Activated T-cell treated with anti-CD3 and anti-CD28 coated beads, Interleukin-2, amount 50 U/mL, for 72 hours (primary cell): ENCODE data around the gene TNFAIP1. TPM values are rescaled to one million over a fixed set of nuclear protein-coding genes. Genes with fewer than 3 reads are reported as not detected.
A peak's percentile ranks its signal among the peaks of the same experiment; 100 is the strongest.

Source experiments
- ATAC-seq, 2 donors: fragments of 150-1000 bp; cut with Tn5 transposase; replicated peaks in 1 of 2; 2 replicates each; pipeline ENCODE4 v1.10.0; 2021; ENCODE audit warnings: moderate library complexity in 2 of 2, mild to moderate bottlenecking in 1 of 2
- DNase-seq, 2 donors: peaks; one replicate each; pipeline ENCODE4 v3.0.0; 2021 to 2022; ENCODE audit warnings: mixed read lengths in 1 of 2
- H3K27ac Mint-ChIP-seq: one replicate; pipeline ENCODE4 v1.8.0; 2022; ENCODE audit warnings: mild to moderate bottlenecking, moderate library complexity, mixed read lengths
- H3K27me3 Mint-ChIP-seq: one replicate; pipeline ENCODE4 v1.8.0; 2022; ENCODE audit warnings: low read depth, mixed read lengths
- H3K36me3 Mint-ChIP-seq, 2 donors: one replicate each; pipeline ENCODE4 v1.8.0; 2022; ENCODE audit warnings: mixed read lengths in 2 of 2, mild to moderate bottlenecking in 1 of 2; ENCODE audit not compliant: insufficient read depth in 2 of 2
- H3K4me1 Mint-ChIP-seq: one replicate; pipeline ENCODE4 v1.8.0; 2022; ENCODE audit warnings: low read depth, mixed read lengths
- H3K4me3 Mint-ChIP-seq, 2 donors: one replicate each; pipeline ENCODE4 v1.8.0; 2022; ENCODE audit warnings: mild to moderate bottlenecking in 2 of 2, mixed read lengths in 2 of 2, moderate library complexity in 2 of 2
- H3K9me3 Mint-ChIP-seq, 2 donors: one replicate each; pipeline ENCODE4 v1.8.0; 2022; ENCODE audit warnings: mixed read lengths in 2 of 2
- total RNA-seq, 2 donors: library from RNA; stranded (reverse); gene quantifications; one replicate each; pipeline ENCODE4 v1.2.3, GENCODE V29; 2022

Gene TNFAIP1
- total RNA-seq, 2 donors from 2014 or later: 20.9 to 22.1 TPM

- Mint-ChIP-seq H3K27ac (no peak overlapping the region), H3K4me1 (peaks cover 6% of the 10 kb centered on the region), H3K9me3 (no peaks in the 10 kb centered on the region), H3K4me3 (no peak overlapping the region), H3K36me3 (peaks cover 2 to 4% of the 10 kb centered on the region in 2 donors), H3K27me3 (no peaks in the 10 kb centered on the region)
- ATAC-seq: no peak
- DNase-seq: no peak
Observed at GRCh38 chr17:28363186-28363585, 27.6 kb downstream of the TNFAIP1 start.

- DNase-seq (no peak), ATAC-seq (no peak)
- Mint-ChIP-seq H3K4me1 (no peaks in the 10 kb centered on the region), H3K27me3 (no peaks in the 10 kb centered on the region), H3K9me3 (no peaks in the 10 kb centered on the region), H3K36me3 (peaks cover 2 to 4% of the 10 kb centered on the region in 2 donors), H3K4me3 (no peak overlapping the region), H3K27ac (no peak overlapping the region)
Observed at GRCh38 chr17:28363776-28364650, 28.5 kb downstream of the TNFAIP1 start.

DNA sequence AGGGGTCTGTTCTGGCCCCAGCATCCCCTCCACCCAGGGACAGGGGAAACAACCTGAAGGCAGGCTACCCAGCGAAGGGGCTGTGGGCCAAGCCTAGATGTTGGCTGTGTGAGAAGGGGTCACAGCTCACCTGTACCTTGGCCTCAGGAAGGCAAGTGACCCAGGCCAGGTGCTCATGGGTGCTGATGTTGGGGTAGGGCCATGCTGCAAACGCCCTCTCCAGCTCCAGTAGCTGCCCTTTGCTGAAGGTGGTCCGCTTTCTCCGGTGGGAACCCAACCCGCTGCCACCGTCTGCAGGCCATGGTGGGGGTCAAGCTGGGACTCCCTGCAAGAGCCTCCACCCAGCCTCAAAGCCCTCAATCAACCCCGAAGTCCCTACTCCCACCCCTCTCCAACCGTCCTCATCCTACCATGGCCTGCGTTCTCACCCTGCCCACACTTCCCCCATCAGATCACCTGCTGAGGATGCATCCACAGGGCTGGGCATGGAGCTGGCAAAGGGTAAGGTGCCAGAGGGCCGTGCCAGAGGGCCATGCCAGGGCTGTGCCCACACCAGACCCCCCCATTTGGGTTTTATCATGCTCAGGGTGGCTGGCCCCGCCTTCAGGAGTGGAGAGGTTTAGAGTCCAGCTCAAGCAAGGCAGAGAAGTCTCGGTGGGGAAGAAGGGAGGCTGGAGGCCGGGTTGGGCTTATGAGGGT, 29.3 kb downstream of the TNFAIP1 start, which contains the start of gene SEBOX:
Gene SEBOX, minus strand, starts transcription at position 535 of the 699 bp plus-strand sequence. Its CDS starts 48 bp downstream, at position 487.
- no peaks in the 10 kb centered on the region for H3K9me3 Mint-ChIP-seq
- H3K27ac Mint-ChIP-seq: no peak within 1 kb of the TSS
- H3K27me3 Mint-ChIP-seq: no peaks in the 10 kb centered on the region
- H3K36me3 Mint-ChIP-seq: peaks cover 0 to 3% of the 10 kb centered on the region in 2 donors
- H3K4me3 Mint-ChIP-seq: no peak within 1 kb of the TSS
- ATAC-seq (no peak), DNase-seq (no peak)
- no peaks in the 10 kb centered on the region for H3K4me1 Mint-ChIP-seq

GRCh38 chr17:28365487-28365886, 29.9 kb downstream of the TNFAIP1 start:
- Mint-ChIP-seq H3K4me3 (no peak overlapping the region), H3K9me3 (no peaks in the 10 kb centered on the region), H3K27me3 (no peaks in the 10 kb centered on the region), H3K27ac (no peak overlapping the region), H3K4me1 (no peaks in the 10 kb centered on the region), H3K36me3 (peaks cover 0 to under 1% of the 10 kb centered on the region in 2 donors)
- DNase-seq (no peak), ATAC-seq (no peak)

DNA sequence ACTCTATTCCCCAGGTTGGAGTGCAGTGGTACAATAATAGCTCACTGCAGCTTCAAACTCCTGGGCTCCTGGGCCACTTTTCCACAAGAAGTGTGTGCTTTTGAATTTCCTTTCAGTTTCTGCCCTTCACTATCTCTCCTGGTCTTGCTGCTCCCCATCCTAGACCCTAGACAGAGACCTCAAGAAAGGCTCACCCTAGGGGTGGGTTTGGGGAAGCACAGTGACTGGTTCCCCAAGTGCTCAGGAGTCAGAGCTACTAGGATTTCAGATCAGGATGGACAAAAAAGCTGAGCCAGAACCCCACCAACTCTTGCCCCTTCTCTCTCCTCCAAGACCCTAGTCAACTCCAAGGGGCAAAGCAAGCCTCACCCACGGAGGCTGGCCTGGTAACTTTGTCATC, 31.0 kb downstream of the TNFAIP1 start:
- peaks cover 6% of the 10 kb centered on the region for H3K4me1 Mint-ChIP-seq
- H3K27ac Mint-ChIP-seq: no peak overlapping the region
- no peaks in the 10 kb centered on the region for H3K9me3 Mint-ChIP-seq
- no peaks in the 10 kb centered on the region for H3K27me3 Mint-ChIP-seq
- DNase-seq (no peak), ATAC-seq (no peak)
- no peaks in the 10 kb centered on the region for H3K36me3 Mint-ChIP-seq
- no peak overlapping the region for H3K4me3 Mint-ChIP-seq

- ATAC-seq: no peak
Observed at GRCh38 chr17:28367641-28368305, 32.2 kb downstream of the TNFAIP1 start.

DNA sequence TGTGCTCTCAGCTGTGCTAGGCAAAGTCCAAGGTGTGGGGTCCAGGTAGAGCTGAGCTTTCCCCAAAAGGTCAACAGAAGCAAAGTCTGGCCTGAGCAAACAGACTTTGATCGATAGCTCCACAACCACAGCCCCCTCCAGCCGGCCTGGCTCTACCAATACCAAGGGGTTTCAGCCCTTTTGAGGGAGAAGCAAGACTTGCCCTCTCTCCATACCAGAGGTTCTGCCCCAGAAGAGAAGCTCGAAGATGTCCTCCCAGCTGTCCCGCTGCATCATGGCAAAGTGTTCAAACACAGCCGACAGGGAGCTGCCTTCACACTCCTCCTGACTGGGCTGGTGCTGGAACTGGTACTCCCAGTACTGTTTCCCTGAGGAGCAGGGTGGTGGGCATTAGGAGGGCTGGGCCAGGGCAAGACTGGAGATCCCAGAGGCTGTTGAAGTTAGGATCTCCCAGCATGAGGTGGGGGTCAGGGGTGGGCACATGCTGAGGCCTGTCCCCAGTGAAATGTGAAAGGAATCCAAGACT, 32.8 kb downstream of the TNFAIP1 start:
- DNase-seq (no peak), ATAC-seq (no peak)
- no peak overlapping the region for H3K27ac Mint-ChIP-seq
- peaks cover 0 to 3% of the 10 kb centered on the region in 2 donors for H3K36me3 Mint-ChIP-seq
- peaks cover 16% of the 10 kb centered on the region for H3K4me1 Mint-ChIP-seq
- no peaks in the 10 kb centered on the region for H3K9me3 Mint-ChIP-seq
- H3K27me3 Mint-ChIP-seq: no peaks in the 10 kb centered on the region
- no peak overlapping the region for H3K4me3 Mint-ChIP-seq

More at GRCh38 chr17:28367641-28368305, 32.2 kb downstream of the TNFAIP1 start:
- H3K36me3 Mint-ChIP-seq: no peaks in the 10 kb centered on the region
- no peak overlapping the region for H3K27ac Mint-ChIP-seq
- no peaks in the 10 kb centered on the region for H3K9me3 Mint-ChIP-seq
- peaks cover 10% of the 10 kb centered on the region for H3K4me1 Mint-ChIP-seq
- H3K4me3 Mint-ChIP-seq: no peak overlapping the region
- no peak for DNase-seq
- no peaks in the 10 kb centered on the region for H3K27me3 Mint-ChIP-seq

DNA sequence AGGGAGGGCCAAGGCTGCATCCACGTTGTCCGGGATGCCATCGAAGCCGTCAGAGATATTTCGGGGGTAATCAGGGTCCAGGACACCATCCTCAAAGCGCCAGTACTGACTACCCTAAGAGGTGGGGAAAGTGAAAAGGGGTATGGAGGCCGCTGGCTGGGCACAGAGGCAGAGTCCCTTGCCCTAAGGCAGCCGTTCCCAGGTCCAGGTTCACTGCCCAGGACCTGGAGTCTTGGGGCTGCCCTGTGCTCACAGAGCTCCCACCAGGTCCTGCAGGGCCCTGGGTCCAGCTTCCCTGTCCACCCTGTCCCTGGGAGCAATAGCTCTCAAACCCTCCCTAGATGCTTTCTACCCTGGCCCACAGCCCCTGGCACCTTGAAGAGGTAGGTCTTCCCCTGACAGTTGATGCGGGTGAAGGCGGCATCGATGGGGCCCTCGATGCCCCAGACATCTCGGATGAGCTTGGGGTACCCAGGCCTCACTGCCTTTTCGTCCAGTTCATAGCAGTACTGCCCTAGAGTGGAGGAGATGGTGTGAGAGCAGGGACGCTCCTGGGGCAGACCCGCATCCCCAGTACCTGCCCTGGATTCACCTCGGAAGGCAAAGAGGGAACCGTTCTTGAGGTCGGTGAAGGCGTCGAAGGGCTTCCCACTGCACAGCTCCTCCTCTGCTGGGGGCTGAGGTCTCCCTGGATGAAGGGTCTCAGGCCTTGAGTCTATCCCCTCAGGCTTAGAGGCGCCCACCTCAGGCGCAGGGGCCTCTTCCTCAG, 33.5 kb downstream of the TNFAIP1 start:
- Mint-ChIP-seq H3K36me3 (peaks cover 0 to 4% of the 10 kb centered on the region in 2 donors), H3K4me1 (peaks cover 22% of the 10 kb centered on the region), H3K27me3 (no peaks in the 10 kb centered on the region), H3K4me3 (no peak overlapping the region), H3K9me3 (no peaks in the 10 kb centered on the region), H3K27ac (no peak overlapping the region)
- ATAC-seq (no peak), DNase-seq (no peak)

DNA sequence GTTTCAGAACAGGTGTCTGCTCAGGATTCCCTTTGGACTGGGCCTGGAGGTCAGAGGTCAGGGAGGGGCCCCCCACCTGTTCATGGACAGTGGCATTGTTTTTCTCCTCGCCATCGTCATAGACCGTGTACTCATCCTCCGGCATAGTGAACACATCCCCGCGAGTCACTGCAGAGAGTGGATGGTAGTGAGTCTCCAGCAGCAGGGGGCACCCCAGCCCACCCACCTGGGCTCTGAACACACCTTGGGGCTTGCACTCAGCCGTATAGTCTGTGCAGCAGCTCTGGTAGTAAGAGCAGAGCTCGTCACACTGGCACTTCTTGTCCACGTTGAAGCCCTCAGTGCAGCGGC, 34.1 kb downstream of the TNFAIP1 start:
- Mint-ChIP-seq H3K9me3 (no peaks in the 10 kb centered on the region), H3K4me1 (peaks cover 22% of the 10 kb centered on the region), H3K27ac (no peak overlapping the region), H3K36me3 (peaks cover 0 to 4% of the 10 kb centered on the region in 2 donors), H3K27me3 (no peaks in the 10 kb centered on the region), H3K4me3 (no peak overlapping the region)
- ATAC-seq: no peak
- DNase-seq: no peak

DNA sequence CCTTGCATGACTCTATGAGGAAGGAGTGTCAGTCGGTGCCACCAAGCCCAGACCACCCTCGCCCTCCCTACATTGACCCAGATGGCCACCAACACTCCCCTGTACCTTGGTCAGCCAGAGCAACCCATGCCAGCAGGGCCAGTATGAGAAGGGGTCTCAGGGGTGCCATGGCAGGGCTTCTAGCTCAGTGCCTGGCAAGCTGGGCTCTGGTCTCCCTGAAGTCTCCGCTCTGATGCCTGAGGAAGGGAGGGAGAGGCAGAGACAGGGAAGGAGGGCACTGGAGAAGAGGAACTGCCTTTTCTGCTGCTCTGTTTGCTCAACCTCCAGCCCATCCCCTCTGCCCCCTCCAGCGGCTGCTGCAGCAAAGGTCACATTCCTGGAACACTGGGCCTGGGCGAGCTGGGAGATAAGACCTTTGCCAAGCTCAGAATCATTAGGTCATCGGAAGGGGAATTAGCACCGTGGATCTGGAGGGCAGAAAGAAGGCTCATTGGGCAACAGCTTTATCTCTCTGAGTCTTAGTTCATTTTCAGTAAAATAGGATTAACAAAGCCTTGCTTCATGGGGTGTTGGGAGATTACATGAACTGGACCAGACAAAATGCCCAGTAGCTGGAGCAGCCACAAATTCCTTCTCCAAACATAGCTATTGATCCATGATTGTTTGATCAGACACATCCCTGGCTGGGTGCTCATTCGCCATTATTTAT, 34.6 kb downstream of the TNFAIP1 start, which contains the start of gene VTN:
Gene VTN, minus strand, starts transcription at position 273 of the 709 bp plus-strand sequence. Its CDS starts 104 bp downstream, at position 169.
- no peaks in the 10 kb centered on the region for H3K9me3 Mint-ChIP-seq
- peaks cover 22% of the 10 kb centered on the region for H3K4me1 Mint-ChIP-seq
- peaks cover 0 to 4% of the 10 kb centered on the region in 2 donors for H3K36me3 Mint-ChIP-seq
- no peaks in the 10 kb centered on the region for H3K27me3 Mint-ChIP-seq
- peak within 1 kb of the TSS; percentile 58 for H3K27ac Mint-ChIP-seq
- peak within 1 kb of the TSS; percentile 92 to 96 for H3K4me3 Mint-ChIP-seq
- DNase-seq (no peak), ATAC-seq (no peak)

DNA sequence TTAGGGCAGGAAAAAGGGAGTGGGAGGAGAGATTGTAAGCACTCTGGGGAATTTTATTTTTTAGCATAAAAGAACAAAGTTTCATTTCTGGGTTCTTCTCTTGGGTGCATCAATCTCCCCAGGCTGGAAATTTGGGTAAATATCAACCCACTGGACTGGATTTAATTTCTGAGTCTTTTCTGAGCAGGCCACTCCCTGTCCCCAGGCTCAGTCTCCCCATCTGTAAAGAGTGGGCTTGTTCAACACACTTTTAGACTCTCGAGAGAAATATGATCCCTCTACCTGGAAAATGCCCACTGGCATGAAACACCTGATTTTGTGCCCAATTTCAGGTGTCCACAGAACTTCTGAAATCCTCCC, 35.2 kb downstream of the TNFAIP1 start:
- peaks cover 22% of the 10 kb centered on the region for H3K4me1 Mint-ChIP-seq
- peaks cover 0 to 4% of the 10 kb centered on the region in 2 donors for H3K36me3 Mint-ChIP-seq
- peak overlapping the region; percentile 92 to 96 for H3K4me3 Mint-ChIP-seq
- H3K27me3 Mint-ChIP-seq: no peaks in the 10 kb centered on the region
- no peaks in the 10 kb centered on the region for H3K9me3 Mint-ChIP-seq
- DNase-seq: no peak
- ATAC-seq: no peak
- peak overlapping the region; percentile 58 for H3K27ac Mint-ChIP-seq
